NCI-H748 (cell line): ENCODE data around the gene RAB3B.
"Not testable (repeated sequence)": the region's sequence is repeated elsewhere in the genome, so short reads cannot be mapped to it uniquely, and the experiment has no call there.

Source experiments
- DNase-seq: peaks from one replicate; lab custom pipeline; 2025; ENCODE audit not compliant: unreplicated experiment; lab: John Stamatoyannopoulos, UW

The RAB3B gene

DNA sequence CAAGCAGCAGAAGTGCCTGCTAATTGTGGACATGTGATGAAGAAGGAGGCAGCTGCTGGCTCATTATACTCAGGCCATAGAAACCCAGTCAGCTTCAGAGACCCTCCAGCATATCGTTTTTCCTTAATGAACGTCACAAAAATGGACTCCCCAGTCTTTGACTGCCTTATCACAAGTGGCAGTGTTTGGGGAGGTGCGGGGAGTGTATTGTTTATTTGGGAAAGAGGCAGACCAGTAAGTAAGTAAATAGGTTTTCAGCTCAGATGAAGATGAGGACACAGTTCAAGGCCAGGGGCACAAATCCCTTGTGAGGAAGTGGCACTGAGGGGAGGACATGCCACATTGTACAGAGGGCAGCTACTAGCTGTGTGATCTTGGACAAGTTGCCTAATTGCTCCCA, 68.5 kb downstream of the RAB3B start:
- no peak for DNase-seq

DNA sequence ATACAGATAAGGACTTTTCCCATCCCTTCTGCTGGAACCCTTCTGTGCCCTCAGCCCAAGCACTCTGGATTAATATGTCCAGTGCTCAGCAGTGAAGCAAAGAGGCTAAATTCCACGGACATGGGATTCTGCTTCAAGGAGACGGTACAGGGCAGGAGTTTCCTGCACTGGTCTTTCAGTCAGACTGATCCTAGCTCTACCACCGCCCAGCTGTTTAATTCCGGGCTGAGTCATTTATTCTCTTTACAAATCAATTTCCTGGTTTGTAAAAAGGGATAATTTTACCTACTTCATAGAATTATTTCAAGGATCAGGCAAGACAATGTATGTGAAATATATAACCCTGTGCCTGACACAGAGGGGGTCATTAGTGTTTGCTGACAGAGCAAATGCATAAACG, 70.4 kb downstream of the RAB3B start:
- DNase-seq, result no peak

GRCh38 chr1:51919684-51920083, 70.8 kb downstream of the RAB3B start:
- DNase-seq, result no peak

DNA sequence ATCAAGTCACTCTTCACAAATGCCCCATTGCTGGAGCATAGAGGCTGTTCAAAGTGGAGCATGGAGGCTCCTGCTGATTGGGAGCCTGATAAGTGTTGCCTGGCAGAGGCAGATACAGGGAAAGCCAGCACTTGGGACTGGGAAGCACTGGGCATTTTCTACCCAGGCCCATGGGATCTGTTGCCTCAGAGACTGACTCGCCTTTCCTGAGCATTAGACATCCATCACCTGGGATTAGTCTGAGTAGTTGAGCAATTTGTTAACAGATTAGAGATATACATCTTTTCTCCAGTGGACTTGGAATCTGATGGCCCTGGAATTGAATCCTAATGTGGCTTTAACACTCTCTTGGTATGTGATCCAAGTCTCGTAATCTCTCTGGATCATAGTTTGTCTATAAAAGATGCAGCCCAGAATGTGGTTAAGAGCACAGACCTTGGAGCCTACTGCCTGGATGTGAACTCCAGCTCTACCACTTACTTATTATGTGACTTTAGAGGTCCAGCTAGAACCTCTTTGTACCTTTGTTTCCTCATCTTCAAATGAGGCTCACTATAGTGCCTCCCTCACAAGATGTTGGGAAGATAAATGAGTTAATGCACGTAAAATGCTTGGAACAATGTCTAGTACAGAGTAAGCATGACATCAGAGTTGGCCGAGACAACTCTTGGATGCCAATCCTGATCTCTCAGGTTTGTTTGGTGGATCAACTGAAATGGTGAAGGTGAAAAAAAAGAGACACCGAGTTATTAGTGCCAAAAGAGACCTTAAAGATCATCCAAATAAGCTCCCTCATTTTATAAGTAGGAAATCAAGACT, 73.7 kb downstream of the RAB3B start:
- DNase-seq, result no peak

GRCh38 chr1:51915951-51916350, 74.5 kb downstream of the RAB3B start:
- no peak for DNase-seq

GRCh38 chr1:51912881-51913280, 77.6 kb downstream of the RAB3B start:
- DNase-seq, result no peak

GRCh38 chr1:51910221-51911000, 80.1 kb downstream of the RAB3B start:
- no peak for DNase-seq

GRCh38 chr1:51908499-51908898, 82.0 kb downstream of the RAB3B start:
- no peak for DNase-seq

DNA sequence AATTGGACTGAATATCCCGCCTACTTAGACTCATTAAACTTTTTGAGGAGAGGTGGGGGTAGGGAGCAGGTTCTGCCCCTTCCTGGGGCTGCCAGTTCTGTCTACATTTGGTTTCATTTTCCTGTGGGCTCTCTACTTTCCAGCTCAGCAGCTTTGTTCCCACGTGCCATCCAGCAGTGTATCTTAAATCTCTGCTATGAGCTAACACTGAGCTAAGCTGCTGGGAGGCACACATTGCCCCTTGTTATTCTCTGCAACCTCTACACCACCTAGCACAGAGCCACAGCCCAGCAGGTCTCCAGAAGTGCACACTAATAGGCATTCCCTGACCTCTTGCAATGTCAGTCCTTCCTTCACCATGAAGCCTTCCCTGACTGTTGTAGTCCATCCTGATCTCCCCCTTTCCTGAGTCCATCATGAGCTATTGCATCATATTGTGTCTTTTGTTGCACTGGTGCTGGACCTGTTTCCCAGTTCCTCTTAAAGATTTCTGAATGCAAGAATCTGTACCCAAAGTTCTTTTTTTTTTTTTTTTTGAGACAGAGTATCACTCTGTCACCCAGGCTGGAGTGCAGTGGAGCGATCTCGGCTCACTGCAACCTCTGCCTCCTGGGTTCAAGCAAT, 83.3 kb downstream of the RAB3B start:
- peak; percentile 13 for DNase-seq

GRCh38 chr1:51906306-51907078, 84.0 kb downstream of the RAB3B start:
- no peak for DNase-seq

DNA sequence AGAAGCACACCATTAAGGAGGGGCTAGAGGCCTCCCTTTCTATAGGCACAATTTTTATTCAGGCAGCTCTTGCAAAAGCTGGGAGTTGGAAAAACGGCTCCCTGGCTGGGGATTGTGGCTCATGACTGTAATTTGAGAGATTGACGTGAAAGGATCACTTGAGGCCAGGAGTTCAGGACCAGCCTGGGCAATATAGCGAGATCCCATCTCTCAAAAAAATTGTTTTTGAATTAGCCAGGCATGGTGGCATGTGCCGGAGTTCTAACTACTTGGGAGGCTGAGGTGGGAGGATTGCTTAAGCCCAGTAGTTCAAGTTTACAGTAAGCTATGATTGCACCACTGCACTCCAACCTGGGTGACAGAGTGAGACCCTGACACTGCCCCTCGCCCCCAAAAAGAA, 88.0 kb downstream of the RAB3B start:
- DNase-seq, result no peak

- no peak for DNase-seq
These were observed 89.3 kb downstream of the RAB3B start for GRCh38 chr1:51901151-51901550.

DNA sequence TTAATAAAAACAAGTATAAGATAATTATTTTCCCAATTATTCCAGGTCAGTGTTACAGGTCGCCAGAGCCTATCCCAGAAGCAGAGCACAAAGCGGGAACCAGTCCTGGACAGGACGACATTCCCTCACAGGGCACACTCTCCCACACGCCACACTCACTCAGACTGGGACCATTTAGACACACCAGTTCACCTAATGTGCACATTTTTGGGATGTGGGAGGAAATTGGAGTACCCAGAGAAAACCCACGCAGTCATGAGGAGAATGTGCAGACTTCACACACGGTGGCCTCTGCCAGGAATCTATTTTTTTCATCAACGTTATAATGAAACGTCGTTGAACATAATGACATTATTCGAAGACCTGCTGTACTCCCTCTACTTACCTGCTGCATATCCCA, 91.5 kb downstream of the RAB3B start:
- DNase-seq, result no peak

DNA sequence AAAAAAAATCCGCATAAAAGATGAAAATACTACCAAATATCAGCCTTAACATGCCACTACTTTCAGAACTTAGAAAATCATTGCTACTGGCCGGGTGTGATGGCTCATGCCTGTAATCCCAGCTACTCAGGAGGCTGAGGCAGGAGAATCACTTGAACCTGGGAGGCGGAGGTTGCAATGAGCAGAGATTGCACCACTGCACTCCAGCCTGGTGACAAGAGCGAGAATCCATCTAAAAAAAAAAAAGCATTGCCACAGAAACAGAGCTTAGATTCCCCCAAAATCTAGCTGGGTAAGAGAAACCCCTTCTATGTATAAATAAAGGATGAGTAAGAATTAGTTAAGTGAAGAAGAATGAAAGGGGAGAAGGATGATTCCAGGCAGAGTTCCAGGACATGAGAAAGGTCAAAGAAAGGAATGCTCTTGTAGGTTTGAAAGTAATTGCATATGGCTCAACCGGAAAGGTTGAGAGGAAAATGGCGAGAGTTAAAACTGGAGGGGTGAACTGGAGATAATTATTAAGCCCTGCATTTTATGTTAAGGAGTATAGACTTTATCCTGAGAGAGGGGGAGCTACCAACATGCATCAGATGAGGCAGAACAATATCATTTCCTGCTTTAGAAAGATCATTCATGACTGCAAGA, 92.3 kb downstream of the RAB3B start:
- no peak for DNase-seq

- DNase-seq, result no peak
These were observed 92.8 kb downstream of the RAB3B start for GRCh38 chr1:51897699-51898031.

DNA sequence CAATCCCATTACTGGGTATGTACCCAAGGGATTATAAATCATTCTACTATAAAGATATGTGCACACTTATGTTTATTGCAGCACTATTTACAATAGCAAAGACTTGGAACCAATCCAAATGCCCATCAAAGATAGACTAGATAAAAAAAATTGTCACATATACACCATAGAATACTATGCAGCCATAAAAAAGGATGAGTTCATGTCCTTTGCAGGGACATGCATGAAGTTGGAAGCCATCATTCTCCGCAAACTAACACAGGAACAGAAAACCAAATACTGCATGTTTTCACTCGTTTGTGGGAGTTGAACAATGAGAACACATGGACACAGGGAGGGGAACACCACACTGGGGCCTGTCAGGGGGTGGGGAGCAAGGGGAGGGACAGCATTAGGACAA, 95.8 kb downstream of the RAB3B start:
- not testable (repeated sequence) for DNase-seq

GRCh38 chr1:51878616-51879336, 111.7 kb downstream of the RAB3B start, which contains the start of gene NRDC:
Gene NRDC, minus strand, starts transcription at chr1:51878727. Its CDS starts 112 bp downstream, at chr1:51878615.
- DNase-seq, result peak; percentile 100

GRCh38 chr1:51878308-51878615, 112.2 kb downstream of the RAB3B start:
- DNase-seq, result no peak

DNA sequence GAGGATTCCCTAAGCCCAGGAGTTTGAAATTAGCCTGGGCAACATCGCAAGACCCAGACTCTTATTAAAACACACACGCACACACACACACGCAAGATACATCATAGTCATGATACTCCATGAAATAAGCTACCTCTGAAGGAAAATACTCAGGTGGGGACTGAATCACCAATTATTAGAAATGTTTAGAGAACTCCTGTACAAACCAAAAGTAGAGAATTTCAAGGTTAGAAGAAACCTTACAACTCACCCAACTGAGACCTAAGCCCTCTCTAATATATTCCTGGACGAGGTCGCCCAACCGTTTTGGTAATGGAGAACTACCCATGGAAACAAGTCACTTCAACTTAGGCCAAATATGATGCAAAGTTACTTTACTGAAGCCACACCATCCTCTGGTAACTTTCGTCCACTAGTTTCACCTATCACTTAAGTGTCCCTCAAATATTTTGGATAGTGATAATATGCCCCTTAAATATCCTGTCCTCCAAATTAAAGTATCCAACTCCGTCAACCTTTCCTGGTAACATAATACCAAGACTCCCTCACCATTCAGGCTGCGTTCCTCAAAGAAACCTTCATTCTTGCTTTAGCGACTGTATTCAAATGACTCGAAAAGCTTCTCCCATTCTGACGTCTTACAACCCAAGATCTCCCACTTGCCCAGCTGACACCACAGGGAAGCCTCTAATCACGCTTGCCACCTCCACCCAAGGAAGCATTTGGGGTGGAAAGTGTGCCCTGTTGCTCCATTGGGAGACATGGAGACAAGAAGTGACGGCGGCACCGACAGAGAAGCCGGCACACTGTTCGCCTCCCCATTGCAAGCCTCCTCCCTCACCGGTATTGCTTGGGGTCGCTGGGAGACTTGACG, 112.8 kb downstream of the RAB3B start:
- peak; percentile 46 for DNase-seq
